HL-60 (cell line): ENCODE data around the gene LINGO3.

ENCODE experiments used
- POLR2AphosphoS5 ChIP-seq: IDR thresholded peaks from 2 replicates; pipeline ENCODE4 v1.6.1; 2012; ENCODE audit warnings: low read depth
- SPI1 ChIP-seq: IDR thresholded peaks from 2 replicates; pipeline ENCODE4 v1.6.1; 2012; ENCODE audit warnings: low read depth, mild to moderate bottlenecking, borderline replicate concordance
- TF ChIP-seq, protein P1 (sequence below): IDR thresholded peaks from one replicate; pipeline ENCODE4 v1.5.1; 2011; ENCODE audit warnings: low read length, control low read depth, inconsistent platforms; ENCODE audit not compliant: insufficient read depth
- TF ChIP-seq, protein P2 (sequence below): IDR thresholded peaks from 2 replicates; pipeline ENCODE4 v1.6.1; 2012; ENCODE audit warnings: low read depth; ENCODE audit not compliant: insufficient replicate concordance

DNA sequence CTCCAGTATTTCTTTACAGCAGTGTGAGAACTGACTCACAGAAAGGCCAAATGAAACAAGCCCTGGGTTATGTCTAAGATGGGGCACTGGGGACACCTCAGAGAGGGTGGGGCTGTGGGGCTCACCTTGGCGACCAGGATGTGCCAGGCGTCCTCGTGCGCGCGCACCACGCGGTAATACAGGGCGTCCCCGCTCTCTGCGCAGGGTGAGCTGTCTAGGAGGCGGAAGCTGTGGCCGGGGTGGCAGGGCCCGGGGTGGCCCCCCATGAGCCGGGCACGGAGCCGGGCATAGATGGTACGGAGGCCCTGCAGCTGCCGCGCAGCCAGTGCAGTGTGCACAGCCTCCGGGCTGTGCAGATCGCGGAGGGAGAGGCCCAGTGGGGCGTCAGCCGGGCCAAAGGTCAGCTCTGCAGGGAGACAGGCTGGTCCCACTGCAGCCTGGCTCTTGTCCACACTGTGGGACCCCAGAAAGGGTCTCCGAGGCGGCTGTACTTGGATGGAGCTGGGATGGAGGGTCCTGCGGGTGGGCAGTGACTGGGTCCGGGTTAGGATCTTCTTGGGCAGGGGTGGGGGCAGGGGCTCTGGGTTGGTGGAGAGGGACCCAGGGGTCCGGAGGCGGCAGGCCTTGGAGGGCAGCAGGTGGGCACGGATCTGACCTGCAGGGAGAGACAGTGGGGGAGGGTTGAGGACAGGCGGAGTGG is 29.3 kb downstream of the LINGO3 start:
- TF ChIP-seq, protein P1, sequence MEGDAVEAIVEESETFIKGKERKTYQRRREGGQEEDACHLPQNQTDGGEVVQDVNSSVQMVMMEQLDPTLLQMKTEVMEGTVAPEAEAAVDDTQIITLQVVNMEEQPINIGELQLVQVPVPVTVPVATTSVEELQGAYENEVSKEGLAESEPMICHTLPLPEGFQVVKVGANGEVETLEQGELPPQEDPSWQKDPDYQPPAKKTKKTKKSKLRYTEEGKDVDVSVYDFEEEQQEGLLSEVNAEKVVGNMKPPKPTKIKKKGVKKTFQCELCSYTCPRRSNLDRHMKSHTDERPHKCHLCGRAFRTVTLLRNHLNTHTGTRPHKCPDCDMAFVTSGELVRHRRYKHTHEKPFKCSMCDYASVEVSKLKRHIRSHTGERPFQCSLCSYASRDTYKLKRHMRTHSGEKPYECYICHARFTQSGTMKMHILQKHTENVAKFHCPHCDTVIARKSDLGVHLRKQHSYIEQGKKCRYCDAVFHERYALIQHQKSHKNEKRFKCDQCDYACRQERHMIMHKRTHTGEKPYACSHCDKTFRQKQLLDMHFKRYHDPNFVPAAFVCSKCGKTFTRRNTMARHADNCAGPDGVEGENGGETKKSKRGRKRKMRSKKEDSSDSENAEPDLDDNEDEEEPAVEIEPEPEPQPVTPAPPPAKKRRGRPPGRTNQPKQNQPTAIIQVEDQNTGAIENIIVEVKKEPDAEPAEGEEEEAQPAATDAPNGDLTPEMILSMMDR, result no peak
- TF ChIP-seq, protein P2, sequence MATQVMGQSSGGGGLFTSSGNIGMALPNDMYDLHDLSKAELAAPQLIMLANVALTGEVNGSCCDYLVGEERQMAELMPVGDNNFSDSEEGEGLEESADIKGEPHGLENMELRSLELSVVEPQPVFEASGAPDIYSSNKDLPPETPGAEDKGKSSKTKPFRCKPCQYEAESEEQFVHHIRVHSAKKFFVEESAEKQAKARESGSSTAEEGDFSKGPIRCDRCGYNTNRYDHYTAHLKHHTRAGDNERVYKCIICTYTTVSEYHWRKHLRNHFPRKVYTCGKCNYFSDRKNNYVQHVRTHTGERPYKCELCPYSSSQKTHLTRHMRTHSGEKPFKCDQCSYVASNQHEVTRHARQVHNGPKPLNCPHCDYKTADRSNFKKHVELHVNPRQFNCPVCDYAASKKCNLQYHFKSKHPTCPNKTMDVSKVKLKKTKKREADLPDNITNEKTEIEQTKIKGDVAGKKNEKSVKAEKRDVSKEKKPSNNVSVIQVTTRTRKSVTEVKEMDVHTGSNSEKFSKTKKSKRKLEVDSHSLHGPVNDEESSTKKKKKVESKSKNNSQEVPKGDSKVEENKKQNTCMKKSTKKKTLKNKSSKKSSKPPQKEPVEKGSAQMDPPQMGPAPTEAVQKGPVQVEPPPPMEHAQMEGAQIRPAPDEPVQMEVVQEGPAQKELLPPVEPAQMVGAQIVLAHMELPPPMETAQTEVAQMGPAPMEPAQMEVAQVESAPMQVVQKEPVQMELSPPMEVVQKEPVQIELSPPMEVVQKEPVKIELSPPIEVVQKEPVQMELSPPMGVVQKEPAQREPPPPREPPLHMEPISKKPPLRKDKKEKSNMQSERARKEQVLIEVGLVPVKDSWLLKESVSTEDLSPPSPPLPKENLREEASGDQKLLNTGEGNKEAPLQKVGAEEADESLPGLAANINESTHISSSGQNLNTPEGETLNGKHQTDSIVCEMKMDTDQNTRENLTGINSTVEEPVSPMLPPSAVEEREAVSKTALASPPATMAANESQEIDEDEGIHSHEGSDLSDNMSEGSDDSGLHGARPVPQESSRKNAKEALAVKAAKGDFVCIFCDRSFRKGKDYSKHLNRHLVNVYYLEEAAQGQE, result no peak
- TF ChIP-seq SPI1 (no peak), POLR2AphosphoS5 (0 out of 2 replicates have a peak, but pooled peaks have one; percentile 23)
